Spleen (tissue), 7 donors: ENCODE results near the gene TRMT112.

Experiments used
- POLR2A ChIP-seq, 3 donors: fragments of 450-650 bp; IDR thresholded peaks; one replicate each; pipeline ENCODE4 v1.5.1; 2017; ENCODE audit warnings: antibody characterized with exemption in 3 of 3, mild to moderate bottlenecking in 1 of 3
- POLR2AphosphoS5 ChIP-seq, 3 donors: sonication (generic); formaldehyde crosslinking; IDR thresholded peaks; one replicate each; pipeline ENCODE4 v1.5.1; 2017; ENCODE audit warnings: antibody characterized with exemption in 3 of 3
- TF ChIP-seq, protein P1 (sequence below), 11 experiments: fragments of 200-600 bp in 7 of 11; fragments of 450-650 bp in 4 of 11; sonication (generic) in 4 of 11; IDR thresholded peaks in 8 of 11; conservative IDR thresholded peaks in 3 of 11; 1 replicate in 7 of 11; 2 replicates in 4 of 11; pipeline versions ENCODE4 v1.4.0 to v1.8.0; 2016 to 2021; ENCODE audit warnings: antibody characterized with exemption in 11 of 11, inconsistent platforms in 4 of 11, mild to moderate bottlenecking in 1 of 11
- donor health status: DM: no; HTN: no; CAD: no; lungs with moderate emphysema.
- donor health status: DM: no; HTN: no; CAD: no.
- donor health status: DM: no; HTN: no; CAD: no.

DNA sequence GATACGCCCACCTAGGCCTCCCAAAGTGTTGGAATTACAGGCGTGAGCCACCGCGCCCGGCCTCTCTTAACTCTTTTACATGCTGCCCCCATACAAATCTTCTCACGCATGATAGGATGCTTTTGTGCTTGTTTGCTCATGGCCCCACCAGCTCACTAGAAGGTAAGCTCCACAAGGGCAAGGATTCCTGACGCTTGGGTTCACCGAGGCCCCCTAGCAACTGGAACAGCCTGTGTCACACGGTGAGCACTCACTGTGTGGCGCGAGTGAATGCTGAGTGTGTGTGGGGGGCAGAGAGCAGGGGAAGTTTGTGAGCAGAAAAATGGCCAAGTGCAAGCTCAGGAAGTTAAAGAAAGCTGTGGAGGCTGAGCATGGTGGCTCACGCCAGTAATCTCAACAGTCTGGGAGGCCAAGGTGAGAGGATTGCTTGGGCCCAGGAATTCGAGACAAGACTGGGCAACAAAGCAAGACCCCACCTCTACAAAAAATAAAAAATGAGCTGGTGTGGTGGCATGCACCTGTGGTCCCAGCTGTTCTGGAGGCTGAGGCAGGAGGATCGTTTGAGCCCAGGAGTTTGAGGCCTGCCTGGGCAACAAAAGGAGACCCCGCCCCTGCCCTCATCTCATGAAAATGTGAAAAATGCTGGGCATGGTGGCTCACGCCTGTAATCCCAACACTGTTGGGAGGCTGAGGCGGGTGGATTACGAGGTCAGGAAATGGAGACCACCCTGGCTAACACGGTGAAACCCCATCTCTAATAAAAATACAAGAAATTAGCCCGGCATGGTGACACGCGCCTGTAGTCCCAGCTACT is 35.2 kb downstream of the TRMT112 start:
- TF ChIP-seq, protein P1, sequence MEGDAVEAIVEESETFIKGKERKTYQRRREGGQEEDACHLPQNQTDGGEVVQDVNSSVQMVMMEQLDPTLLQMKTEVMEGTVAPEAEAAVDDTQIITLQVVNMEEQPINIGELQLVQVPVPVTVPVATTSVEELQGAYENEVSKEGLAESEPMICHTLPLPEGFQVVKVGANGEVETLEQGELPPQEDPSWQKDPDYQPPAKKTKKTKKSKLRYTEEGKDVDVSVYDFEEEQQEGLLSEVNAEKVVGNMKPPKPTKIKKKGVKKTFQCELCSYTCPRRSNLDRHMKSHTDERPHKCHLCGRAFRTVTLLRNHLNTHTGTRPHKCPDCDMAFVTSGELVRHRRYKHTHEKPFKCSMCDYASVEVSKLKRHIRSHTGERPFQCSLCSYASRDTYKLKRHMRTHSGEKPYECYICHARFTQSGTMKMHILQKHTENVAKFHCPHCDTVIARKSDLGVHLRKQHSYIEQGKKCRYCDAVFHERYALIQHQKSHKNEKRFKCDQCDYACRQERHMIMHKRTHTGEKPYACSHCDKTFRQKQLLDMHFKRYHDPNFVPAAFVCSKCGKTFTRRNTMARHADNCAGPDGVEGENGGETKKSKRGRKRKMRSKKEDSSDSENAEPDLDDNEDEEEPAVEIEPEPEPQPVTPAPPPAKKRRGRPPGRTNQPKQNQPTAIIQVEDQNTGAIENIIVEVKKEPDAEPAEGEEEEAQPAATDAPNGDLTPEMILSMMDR (IDR thresholded peaks at IDR 0.05 in 8 of 11, conservative IDR thresholded peaks at IDR 0.05 in 3 of 11): no peak
- no peak for TF ChIP-seq POLR2A (IDR thresholded peaks at IDR 0.05)
- no peak for TF ChIP-seq POLR2AphosphoS5 (IDR thresholded peaks at IDR 0.05)
